Endothelial cell (in vitro differentiated cells): ENCODE data around the gene P4HTM. TPM values are rescaled to one million over a fixed set of nuclear protein-coding genes. Genes with fewer than 3 reads are reported as not detected.

Source experiments
- DNase-seq: peaks from one replicate; pipeline ENCODE4 v3.0.0; 2021; ENCODE audit warnings: low spot score
- H3K27ac Mint-ChIP-seq: one replicate; pipeline ENCODE4 v1.8.0; 2021; ENCODE audit warnings: mixed read lengths, inconsistent platforms; ENCODE audit not compliant: unreplicated experiment
- H3K27me3 Mint-ChIP-seq: one replicate; pipeline ENCODE4 v1.8.0; 2021; ENCODE audit warnings: mild to moderate bottlenecking, moderate library complexity, mixed read lengths, inconsistent platforms; ENCODE audit not compliant: unreplicated experiment
- H3K36me3 Mint-ChIP-seq: one replicate; pipeline ENCODE4 v1.8.0; 2021; ENCODE audit warnings: mild to moderate bottlenecking, low read depth, mixed read lengths, inconsistent platforms; ENCODE audit not compliant: unreplicated experiment
- H3K4me1 Mint-ChIP-seq: one replicate; pipeline ENCODE4 v1.8.0; 2021; ENCODE audit warnings: mild to moderate bottlenecking, mixed read lengths, inconsistent platforms; ENCODE audit not compliant: unreplicated experiment
- H3K4me3 Mint-ChIP-seq: one replicate; pipeline ENCODE4 v1.8.0; 2021; ENCODE audit warnings: mild to moderate bottlenecking, mixed read lengths, inconsistent platforms; ENCODE audit not compliant: unreplicated experiment
- H3K9me3 Mint-ChIP-seq: one replicate; pipeline ENCODE4 v1.8.0; 2021; ENCODE audit warnings: mixed read lengths, inconsistent platforms; ENCODE audit not compliant: unreplicated experiment
- microRNA-seq: library from miRNA; unstranded; fragments of <30 nt; microRNA quantifications from one replicate; pipeline ENCODE4, GENCODE V29; 2020; ENCODE audit not compliant: unreplicated experiment
- total RNA-seq: library from RNA; stranded (reverse); fragmentation: NEBNext Ultra II Directional; extraction: Animal tissue kit (Norgen Biotek cat#: 25700); gene quantifications from one replicate; pipeline ENCODE4 v1.2.1, GENCODE V29; 2021; ENCODE audit not compliant: unreplicated experiment
- TF ChIP-seq, protein P1 (sequence below): fragments of 200-600 bp; sonication (generic); IDR thresholded peaks from one replicate; pipeline ENCODE4 v1.5.0; 2021; ENCODE audit warnings: antibody characterized with exemption; ENCODE audit not compliant: unreplicated experiment

P4HTM gene
- total RNA-seq, 1 donor from 2014 or later, result 9.3 TPM

DNA sequence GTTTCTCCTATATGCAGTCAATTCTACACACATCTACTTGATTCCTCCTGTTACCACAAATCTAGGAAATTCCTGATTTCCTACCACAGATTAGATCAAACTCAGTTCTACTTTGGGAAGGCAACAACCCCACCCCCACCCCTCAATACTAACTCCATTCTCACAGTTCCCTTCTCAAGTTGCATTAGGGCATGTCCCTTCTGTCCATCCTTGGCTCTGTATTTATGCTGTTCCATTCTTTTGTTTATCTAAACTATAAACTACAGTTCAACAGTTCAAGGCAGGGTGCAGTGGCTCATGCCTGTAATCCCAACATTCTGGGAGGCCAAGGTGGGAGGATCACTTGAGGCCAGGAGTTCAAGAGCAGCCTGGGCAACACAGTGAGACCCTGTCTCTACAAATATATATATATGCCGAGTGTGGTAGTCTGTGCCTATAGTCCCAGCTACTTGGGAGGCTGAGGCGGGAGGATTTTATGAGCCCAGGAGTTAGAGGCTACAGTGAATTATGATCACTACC is 64.4 kb downstream of the P4HTM start:
- peaks cover 3% of the 10 kb centered on the region for H3K4me1 Mint-ChIP-seq
- no peak for DNase-seq
- H3K4me3 Mint-ChIP-seq, result no peak overlapping the region
- TF ChIP-seq, protein P1, sequence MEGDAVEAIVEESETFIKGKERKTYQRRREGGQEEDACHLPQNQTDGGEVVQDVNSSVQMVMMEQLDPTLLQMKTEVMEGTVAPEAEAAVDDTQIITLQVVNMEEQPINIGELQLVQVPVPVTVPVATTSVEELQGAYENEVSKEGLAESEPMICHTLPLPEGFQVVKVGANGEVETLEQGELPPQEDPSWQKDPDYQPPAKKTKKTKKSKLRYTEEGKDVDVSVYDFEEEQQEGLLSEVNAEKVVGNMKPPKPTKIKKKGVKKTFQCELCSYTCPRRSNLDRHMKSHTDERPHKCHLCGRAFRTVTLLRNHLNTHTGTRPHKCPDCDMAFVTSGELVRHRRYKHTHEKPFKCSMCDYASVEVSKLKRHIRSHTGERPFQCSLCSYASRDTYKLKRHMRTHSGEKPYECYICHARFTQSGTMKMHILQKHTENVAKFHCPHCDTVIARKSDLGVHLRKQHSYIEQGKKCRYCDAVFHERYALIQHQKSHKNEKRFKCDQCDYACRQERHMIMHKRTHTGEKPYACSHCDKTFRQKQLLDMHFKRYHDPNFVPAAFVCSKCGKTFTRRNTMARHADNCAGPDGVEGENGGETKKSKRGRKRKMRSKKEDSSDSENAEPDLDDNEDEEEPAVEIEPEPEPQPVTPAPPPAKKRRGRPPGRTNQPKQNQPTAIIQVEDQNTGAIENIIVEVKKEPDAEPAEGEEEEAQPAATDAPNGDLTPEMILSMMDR, result no peak
- peaks cover 40% of the 10 kb centered on the region for H3K36me3 Mint-ChIP-seq
- H3K9me3 Mint-ChIP-seq, result no peaks in the 10 kb centered on the region
- H3K27me3 Mint-ChIP-seq, result peaks cover 4% of the 10 kb centered on the region
- no peak overlapping the region for H3K27ac Mint-ChIP-seq

Small RNA genes within 50 kb of the gene (microRNA-seq; reads per million reads assigned to microRNA genes)
- gene MIR191 (3,920 reads per million, percentile 97 among the genes with 10 or more reads in this experiment), gene MIR425 (4,137 reads per million, percentile 97 among the genes with 10 or more reads in this experiment)

Other genes starting within 250 kb of the P4HTM start
- gene PRKAR2A, start 142.4 kb upstream of the P4HTM start, total RNA-seq, result 67.3 TPM
- gene SLC25A20, start 91.4 kb upstream of the P4HTM start, total RNA-seq, result 3.6 TPM
- 57.0 TPM for gene ARIH2, start 71.4 kb upstream of the P4HTM start, total RNA-seq
- gene WDR6, start 17.1 kb downstream of the P4HTM start, total RNA-seq, result 148 TPM
- gene DALRD3, start 28.3 kb downstream of the P4HTM start, total RNA-seq, result 27.8 TPM
- 32.3 TPM for gene NDUFAF3, start 31.9 kb downstream of the P4HTM start, total RNA-seq
- 111 TPM for gene IMPDH2, start 39.2 kb downstream of the P4HTM start, total RNA-seq
- 136 TPM for gene QRICH1, start 103.8 kb downstream of the P4HTM start, total RNA-seq
- gene QARS1, start 114.5 kb downstream of the P4HTM start, total RNA-seq, result 416 TPM
- gene USP19, start 130.6 kb downstream of the P4HTM start, total RNA-seq, result 38.8 TPM
- gene LAMB2, start 142.8 kb downstream of the P4HTM start, total RNA-seq, result 259 TPM
- 24.8 TPM for gene CCDC71, start 176.1 kb downstream of the P4HTM start, total RNA-seq
- gene KLHDC8B, start 181.4 kb downstream of the P4HTM start, total RNA-seq, result 16.7 TPM